WERI-Rb-1 (cell line): ENCODE data around the gene ATP2A2.

Experiments
- DNase-seq: peaks from one replicate; pipeline ENCODE4 v3.0.0-alpha.2; 2020
- H3K27ac ChIP-seq: fragments of 250-450 bp; sonication (Bioruptor Pico); 2 replicates; pipeline ENCODE4 v1.5.1; 2020; ENCODE audit warnings: mild to moderate bottlenecking, moderate library complexity
- H3K27me3 ChIP-seq: fragments of 250-450 bp; sonication (Bioruptor Pico); 2 replicates; pipeline ENCODE4 v1.5.1; 2021; ENCODE audit warnings: mild to moderate bottlenecking, low read depth, moderate library complexity; ENCODE audit not compliant: insufficient read depth, severe bottlenecking
- H3K36me3 ChIP-seq: fragments of 250-450 bp; sonication (Bioruptor Pico); 2 replicates; pipeline ENCODE4 v1.5.1; 2020; ENCODE audit warnings: mild to moderate bottlenecking, moderate library complexity
- H3K4me3 ChIP-seq: 2 replicates; pipeline ENCODE4 v1.5.1; 2011; ENCODE audit warnings: low read depth, mild to moderate bottlenecking, control low read depth, low read length
- H3K9me3 ChIP-seq: fragments of 250-450 bp; sonication (Bioruptor Pico); 2 replicates; pipeline ENCODE4 v1.5.1; 2021; ENCODE audit warnings: mild to moderate bottlenecking, moderate library complexity; ENCODE audit not compliant: severe bottlenecking
- TF ChIP-seq, protein P1 (sequence below): IDR thresholded peaks from 2 replicates; pipeline ENCODE4 v1.5.1; 2011; ENCODE audit warnings: low read depth, mild to moderate bottlenecking, control low read depth, inconsistent platforms, low read length

ATP2A2 gene

DNA sequence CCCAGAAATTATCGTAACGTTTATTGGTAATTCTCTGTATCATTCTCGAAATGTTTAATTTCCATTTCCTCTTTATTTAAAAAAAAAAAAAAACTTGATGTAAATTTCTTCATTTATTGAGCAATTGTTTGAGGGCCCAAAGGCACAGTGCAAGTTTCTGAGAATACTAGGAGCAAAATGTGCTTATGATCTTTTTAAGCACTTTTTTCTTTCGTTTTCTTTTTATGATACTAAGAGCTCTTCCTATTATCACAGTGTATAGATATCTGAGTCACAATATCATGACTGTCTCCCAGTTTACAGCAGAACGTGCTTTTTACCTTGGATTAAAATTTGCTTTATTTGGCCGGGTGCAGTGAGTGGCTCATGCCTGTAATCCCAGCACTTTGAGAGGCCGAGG is 5.6 kb downstream of the ATP2A2 start:
- H3K36me3 ChIP-seq = peaks cover 93% of the 10 kb centered on the region
- H3K27ac ChIP-seq = no peak overlapping the region
- H3K9me3 ChIP-seq = no peaks in the 10 kb centered on the region
- TF ChIP-seq, protein P1, sequence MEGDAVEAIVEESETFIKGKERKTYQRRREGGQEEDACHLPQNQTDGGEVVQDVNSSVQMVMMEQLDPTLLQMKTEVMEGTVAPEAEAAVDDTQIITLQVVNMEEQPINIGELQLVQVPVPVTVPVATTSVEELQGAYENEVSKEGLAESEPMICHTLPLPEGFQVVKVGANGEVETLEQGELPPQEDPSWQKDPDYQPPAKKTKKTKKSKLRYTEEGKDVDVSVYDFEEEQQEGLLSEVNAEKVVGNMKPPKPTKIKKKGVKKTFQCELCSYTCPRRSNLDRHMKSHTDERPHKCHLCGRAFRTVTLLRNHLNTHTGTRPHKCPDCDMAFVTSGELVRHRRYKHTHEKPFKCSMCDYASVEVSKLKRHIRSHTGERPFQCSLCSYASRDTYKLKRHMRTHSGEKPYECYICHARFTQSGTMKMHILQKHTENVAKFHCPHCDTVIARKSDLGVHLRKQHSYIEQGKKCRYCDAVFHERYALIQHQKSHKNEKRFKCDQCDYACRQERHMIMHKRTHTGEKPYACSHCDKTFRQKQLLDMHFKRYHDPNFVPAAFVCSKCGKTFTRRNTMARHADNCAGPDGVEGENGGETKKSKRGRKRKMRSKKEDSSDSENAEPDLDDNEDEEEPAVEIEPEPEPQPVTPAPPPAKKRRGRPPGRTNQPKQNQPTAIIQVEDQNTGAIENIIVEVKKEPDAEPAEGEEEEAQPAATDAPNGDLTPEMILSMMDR = no peak
- no peaks in the 10 kb centered on the region for H3K27me3 ChIP-seq
- DNase-seq = no peak
- H3K4me3 ChIP-seq = no peak overlapping the region

DNA sequence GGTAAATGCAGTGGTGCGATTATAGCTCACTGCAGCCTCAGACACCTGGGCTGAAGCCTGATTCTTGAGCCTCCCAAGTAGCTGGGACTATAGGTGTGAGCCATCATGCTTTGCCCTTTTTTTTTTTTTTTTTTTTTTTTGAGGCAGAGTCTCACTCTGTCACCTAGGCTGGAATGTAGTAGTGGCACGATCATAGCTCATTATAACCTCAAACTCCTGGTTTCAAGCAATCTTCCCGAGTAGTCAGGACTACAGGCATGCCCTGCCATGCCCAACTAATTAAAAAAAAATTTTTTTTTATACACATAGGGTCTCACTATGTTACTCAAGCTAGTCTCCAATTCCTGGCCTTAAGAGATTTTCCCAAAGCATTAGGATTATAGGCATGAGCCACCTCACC is 6.9 kb downstream of the ATP2A2 start:
- no peaks in the 10 kb centered on the region for H3K9me3 ChIP-seq
- H3K4me3 ChIP-seq = no peak overlapping the region
- H3K27me3 ChIP-seq = no peaks in the 10 kb centered on the region
- TF ChIP-seq, protein P1 = no peak
- peak overlapping the region; percentile 17; the same call in 1 of the 2 replicates for H3K27ac ChIP-seq
- no peak for DNase-seq
- H3K36me3 ChIP-seq = peaks cover 96% of the 10 kb centered on the region

DNA sequence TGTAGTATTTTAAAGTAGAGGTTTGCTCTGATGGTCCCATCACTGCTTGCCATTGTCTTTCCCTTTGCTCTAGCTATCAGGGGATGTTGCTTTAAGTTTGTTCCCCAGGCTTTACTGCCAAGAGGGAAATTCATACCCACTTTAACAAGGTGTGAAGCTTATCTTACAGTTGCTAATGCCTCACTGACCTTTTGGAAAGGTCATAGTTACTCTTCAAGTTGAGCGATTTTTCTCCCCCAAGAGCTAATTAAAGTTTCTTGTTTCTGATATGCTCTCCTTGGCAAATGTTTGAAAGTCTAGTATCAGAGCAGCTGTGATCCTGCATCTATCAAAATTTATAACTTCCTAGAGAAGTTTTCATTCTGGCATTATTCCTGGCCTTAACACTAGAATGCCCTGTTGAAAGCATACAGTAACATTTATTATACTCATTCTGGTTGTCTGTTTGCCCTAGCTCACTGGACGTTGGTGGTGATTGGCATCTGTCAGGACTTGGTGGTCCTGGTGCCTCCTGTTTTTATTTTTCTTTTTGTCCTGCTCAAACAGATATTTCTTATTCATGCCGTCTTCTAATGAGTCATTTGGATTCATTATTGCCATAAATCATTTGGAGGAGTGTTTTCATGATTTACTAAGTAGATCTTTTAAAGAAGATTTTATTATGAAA is 8.1 kb downstream of the ATP2A2 start:
- DNase-seq = no peak

DNA sequence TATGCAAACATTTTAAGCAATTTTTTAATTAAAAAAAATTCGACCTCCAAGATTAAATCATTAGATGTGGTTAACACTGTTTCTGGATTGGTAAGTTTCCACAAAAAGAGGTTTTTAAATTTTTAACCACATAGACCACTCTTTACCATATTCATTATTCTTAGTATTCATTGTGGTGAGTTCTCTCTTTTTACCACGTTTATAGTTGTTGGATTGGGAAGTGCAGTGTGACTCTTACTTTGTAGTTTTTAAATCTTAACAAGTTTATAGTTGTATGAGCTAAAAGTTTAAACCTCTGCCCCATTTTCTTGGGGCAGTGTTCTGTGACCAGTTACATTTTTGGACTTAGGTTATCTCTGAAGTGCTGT is 8.6 kb downstream of the ATP2A2 start:
- Histone ChIP-seq H3K27me3 (no peaks in the 10 kb centered on the region), H3K4me3 (no peak overlapping the region), H3K9me3 (no peaks in the 10 kb centered on the region), H3K36me3 (peaks cover 93% of the 10 kb centered on the region), H3K27ac (no peak overlapping the region)
- TF ChIP-seq, protein P1 = no peak
- DNase-seq = no peak

More for the DNA sequence above, 8.1 kb downstream of the ATP2A2 start:
- Histone ChIP-seq H3K27me3 (no peaks in the 10 kb centered on the region), H3K4me3 (no peak overlapping the region), H3K36me3 (peaks cover 93% of the 10 kb centered on the region), H3K9me3 (no peaks in the 10 kb centered on the region), H3K27ac (no peak overlapping the region)
- TF ChIP-seq, protein P1 = no peak

DNA sequence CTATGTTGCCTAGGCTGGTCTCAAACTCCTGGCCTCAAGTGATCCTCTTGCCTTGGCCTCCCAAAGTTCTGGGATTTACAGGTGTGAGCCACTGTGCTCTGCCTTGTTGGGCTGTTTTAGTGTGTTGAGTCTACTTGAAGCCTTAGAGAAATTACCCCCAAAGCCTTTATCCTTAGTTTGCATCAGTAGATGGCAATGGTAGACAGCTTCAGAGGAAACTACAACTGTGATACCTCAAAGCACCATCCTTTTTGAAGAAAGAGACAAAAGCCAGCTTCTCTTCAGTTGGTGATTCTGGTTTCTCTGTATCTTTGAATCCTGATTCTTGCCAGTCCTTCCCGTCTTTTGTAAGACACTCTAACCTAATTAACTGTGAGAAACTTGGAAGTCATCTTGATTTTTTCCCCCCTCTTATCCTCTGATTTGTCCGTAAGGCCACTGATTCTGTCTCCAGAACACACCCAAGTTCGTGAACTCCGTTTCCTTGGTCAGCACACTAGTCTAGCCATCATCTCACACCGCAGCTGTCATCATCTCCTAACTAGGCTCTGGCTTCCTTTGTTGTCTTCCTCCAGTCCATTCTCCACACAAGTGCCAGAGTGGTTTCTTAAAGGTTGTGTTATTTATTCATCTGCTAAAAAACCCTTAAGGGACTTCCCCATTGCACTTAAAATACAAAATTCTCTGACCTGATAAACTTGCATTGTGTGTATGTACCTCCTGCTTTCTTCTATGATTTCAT is 20.2 kb downstream of the ATP2A2 start:
- Histone ChIP-seq H3K27ac (no peak overlapping the region), H3K27me3 (no peaks in the 10 kb centered on the region), H3K9me3 (no peaks in the 10 kb centered on the region), H3K4me3 (no peak overlapping the region), H3K36me3 (peaks cover 92% of the 10 kb centered on the region)
- TF ChIP-seq, protein P1 = no peak
- DNase-seq = no peak
